EH (cell line): ENCODE results near the gene PI4KA.
"Not testable (repeated sequence)": the region's sequence is repeated elsewhere in the genome, so short reads cannot be mapped to it uniquely, and the experiment has no call there.

Source experiments
- DNase-seq: peaks from one replicate; pipeline ENCODE4 v3.0.0-alpha.2; 2015; ENCODE audit warnings: low read depth

The PI4KA gene

GRCh38 chr22:20775342-20775895 is 83.2 kb downstream of the PI4KA start:
- no peak for DNase-seq

GRCh38 chr22:20774882-20775281 is 83.7 kb downstream of the PI4KA start:
- DNase-seq, result no peak

- no peak for DNase-seq
These were observed 84.8 kb downstream of the PI4KA start, which contains the start of gene SERPIND1 for GRCh38 chr22:20773793-20774212. Gene SERPIND1 (plus strand): TSS chr22:20774113. CDS start chr22:20779313, 5,200 bp downstream.

GRCh38 chr22:20771918-20772625 is 86.5 kb downstream of the PI4KA start:
- no peak for DNase-seq

GRCh38 chr22:20769496-20769826 is 89.2 kb downstream of the PI4KA start:
- not testable (repeated sequence) for DNase-seq

- no peak for DNase-seq
These were observed 92.1 kb downstream of the PI4KA start for GRCh38 chr22:20766530-20766929.

- no peak for DNase-seq
These were observed 92.7 kb downstream of the PI4KA start for GRCh38 chr22:20765938-20766337.

GRCh38 chr22:20764729-20765128 is 93.9 kb downstream of the PI4KA start:
- DNase-seq, result no peak

- no peak for DNase-seq
These were observed 94.2 kb downstream of the PI4KA start for GRCh38 chr22:20764471-20764720.

- no peak for DNase-seq
These were observed 94.8 kb downstream of the PI4KA start for GRCh38 chr22:20763630-20764470.

- DNase-seq, result no peak
These were observed 96.3 kb downstream of the PI4KA start for GRCh38 chr22:20762233-20762796.

- DNase-seq, result peak; percentile 57
These were observed 97.1 kb downstream of the PI4KA start for GRCh38 chr22:20761536-20761935.

- no peak for DNase-seq
These were observed 98.5 kb downstream of the PI4KA start for GRCh38 chr22:20760084-20760483.

- no peak for DNase-seq
These were observed 99.9 kb downstream of the PI4KA start for GRCh38 chr22:20758688-20759087.

GRCh38 chr22:20756846-20757245 is 101.8 kb downstream of the PI4KA start:
- no peak for DNase-seq

- no peak for DNase-seq
These were observed 105.7 kb downstream of the PI4KA start for GRCh38 chr22:20752873-20753272.

GRCh38 chr22:20752104-20752741 is 106.4 kb downstream of the PI4KA start:
- no peak for DNase-seq

- DNase-seq, result no peak
These were observed 107.3 kb downstream of the PI4KA start for GRCh38 chr22:20751185-20751851.

GRCh38 chr22:20750461-20751184 is 108.0 kb downstream of the PI4KA start:
- DNase-seq, result peak; percentile 88

- DNase-seq, result no peak
These were observed 109.2 kb downstream of the PI4KA start for GRCh38 chr22:20749453-20749852.

- DNase-seq, result peak; percentile 25
These were observed 109.7 kb downstream of the PI4KA start for GRCh38 chr22:20748731-20749428.
